Tibial nerve (tissue), 3 donors: ENCODE results near the gene NOS1.

Experiments
- CTCF ChIP-seq, 5 experiments: fragments of 200-600 bp in 3 of 5; fragments of 450-650 bp in 2 of 5; sonication (generic) in 3 of 5; IDR thresholded peaks; one replicate each; pipeline ENCODE4 v1.5.1; 2016 to 2019; ENCODE audit warnings: antibody characterized with exemption in 5 of 5, mild to moderate bottlenecking in 3 of 5, moderate library complexity in 2 of 5
- POLR2A ChIP-seq, 2 donors: fragments of 450-650 bp; IDR thresholded peaks; one replicate each; pipeline ENCODE4 v1.6.1; 2017; ENCODE audit warnings: antibody characterized with exemption in 2 of 2, mild to moderate bottlenecking in 2 of 2, moderate library complexity in 2 of 2

- TF ChIP-seq CTCF (IDR thresholded peaks at IDR 0.05) (no peak), POLR2A (IDR thresholded peaks at IDR 0.05) (no peak)
Measured at GRCh38 chr12:117228239-117228638, 133.2 kb downstream of the NOS1 start.
